Measurements from ENCODE around the gene CDK3. TPM values are rescaled to one million over a fixed set of nuclear protein-coding genes. Genes with fewer than 3 reads are reported as not detected.

The CDK3 gene
- total RNA-seq, 2 experiments from 2014 or later: 7.3 to 12.8 TPM

DNA sequence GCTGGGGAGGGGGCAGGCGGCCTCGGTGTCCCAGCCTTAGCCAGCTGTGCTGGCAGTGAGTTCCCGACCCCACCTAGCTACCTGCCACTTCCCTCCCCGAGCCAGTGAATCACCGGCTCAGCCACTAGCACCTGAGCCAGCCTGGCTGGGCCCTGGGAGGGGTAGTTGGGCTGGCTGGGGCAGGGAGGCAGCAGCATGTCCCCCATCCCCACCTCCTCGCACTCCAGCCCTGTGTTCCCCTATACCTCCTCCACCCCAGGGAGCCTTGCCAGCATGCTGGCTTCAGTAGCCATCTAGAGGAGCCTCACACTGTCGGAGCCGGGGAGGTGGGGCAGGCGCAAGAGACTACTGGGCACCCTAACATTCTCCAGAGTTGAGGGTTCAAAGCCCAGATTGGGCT lies 23.7 kb downstream of the CDK3 start:
- Histone ChIP-seq H4K20me1 (ENCODE audit: insufficient read depth, low read length) (no peaks in the 10 kb centered on the region), H3K9me2 (ENCODE audit: insufficient read depth, low read length) (no peaks in the 10 kb centered on the region), H3K4me2 (ENCODE audit: low read length) (no peak overlapping the region), H3K79me2 (ENCODE audit: insufficient read depth, low read depth, low read length) (no peaks in the 10 kb centered on the region), H3K4me1 (ENCODE audit: insufficient read depth, low read length, poor library complexity, severe bottlenecking) (peaks cover 38% of the 10 kb centered on the region), H3K9me3 (ENCODE audit: low read length) (no peaks in the 10 kb centered on the region), H3K27ac (ENCODE audit: low read depth, low read length, poor library complexity, severe bottlenecking) (no peak overlapping the region), H3K36me3 (ENCODE audit: insufficient read depth, low read length) (no peaks in the 10 kb centered on the region), H2AFZ (ENCODE audit: low read length) (no peak overlapping the region), H3K4me3 (ENCODE audit: low read depth, low read length, poor library complexity, severe bottlenecking) (no peak overlapping the region)
- ChIA-PET CTCF (ENCODE audit: unreplicated experiment) (interaction anchor here (0.7 kb wide), 1 partner anchor 360 kb away, joined by 3 read pairs; the partner anchor contains the start of gene SPHK1), POLR2A (no interaction called here)
- no peak for DNase-seq (ENCODE audit: low spot score)
- no peak for TF ChIP-seq EZH2phosphoT487 (IDR thresholded peaks at IDR 0.05; ENCODE audit: borderline replicate concordance, low read depth, low read length)
- TF ChIP-seq, protein P1, sequence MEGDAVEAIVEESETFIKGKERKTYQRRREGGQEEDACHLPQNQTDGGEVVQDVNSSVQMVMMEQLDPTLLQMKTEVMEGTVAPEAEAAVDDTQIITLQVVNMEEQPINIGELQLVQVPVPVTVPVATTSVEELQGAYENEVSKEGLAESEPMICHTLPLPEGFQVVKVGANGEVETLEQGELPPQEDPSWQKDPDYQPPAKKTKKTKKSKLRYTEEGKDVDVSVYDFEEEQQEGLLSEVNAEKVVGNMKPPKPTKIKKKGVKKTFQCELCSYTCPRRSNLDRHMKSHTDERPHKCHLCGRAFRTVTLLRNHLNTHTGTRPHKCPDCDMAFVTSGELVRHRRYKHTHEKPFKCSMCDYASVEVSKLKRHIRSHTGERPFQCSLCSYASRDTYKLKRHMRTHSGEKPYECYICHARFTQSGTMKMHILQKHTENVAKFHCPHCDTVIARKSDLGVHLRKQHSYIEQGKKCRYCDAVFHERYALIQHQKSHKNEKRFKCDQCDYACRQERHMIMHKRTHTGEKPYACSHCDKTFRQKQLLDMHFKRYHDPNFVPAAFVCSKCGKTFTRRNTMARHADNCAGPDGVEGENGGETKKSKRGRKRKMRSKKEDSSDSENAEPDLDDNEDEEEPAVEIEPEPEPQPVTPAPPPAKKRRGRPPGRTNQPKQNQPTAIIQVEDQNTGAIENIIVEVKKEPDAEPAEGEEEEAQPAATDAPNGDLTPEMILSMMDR (conservative IDR thresholded peaks at IDR 0.05; ENCODE audit: low read length): no peak
- intact Hi-C loops (cut with micrococcal nuclease; ENCODE audit: unreplicated experiment): no loop called here
- no TSS peak for BruUV-seq (replicated peaks)

GRCh38 chr17:76025294-76025693 lies 24.6 kb downstream of the CDK3 start:
- no peak overlapping the region for H2AFZ ChIP-seq (ENCODE audit: low read length)
- POLR2A ChIA-PET: no interaction called here
- no peaks in the 10 kb centered on the region for H3K36me3 ChIP-seq (ENCODE audit: insufficient read depth, low read length)
- H3K27ac ChIP-seq (ENCODE audit: low read depth, low read length, poor library complexity, severe bottlenecking): no peak overlapping the region
- TF ChIP-seq EZH2phosphoT487 (IDR thresholded peaks at IDR 0.05; ENCODE audit: borderline replicate concordance, low read depth, low read length): no peak
- TF ChIP-seq, protein P1 (conservative IDR thresholded peaks at IDR 0.05; ENCODE audit: low read length): no peak
- intact Hi-C loops (cut with micrococcal nuclease; ENCODE audit: unreplicated experiment): no loop called here
- BruUV-seq (replicated peaks): no TSS peak
- no peak overlapping the region for H3K4me3 ChIP-seq (ENCODE audit: low read depth, low read length, poor library complexity, severe bottlenecking)
- H3K4me1 ChIP-seq (ENCODE audit: insufficient read depth, low read length, poor library complexity, severe bottlenecking): peaks cover 37% of the 10 kb centered on the region
- H4K20me1 ChIP-seq (ENCODE audit: insufficient read depth, low read length): no peaks in the 10 kb centered on the region
- DNase-seq (ENCODE audit: low spot score): no peak
- no peak overlapping the region for H3K4me2 ChIP-seq (ENCODE audit: low read length)
- no peaks in the 10 kb centered on the region for H3K9me3 ChIP-seq (ENCODE audit: low read length)
- H3K79me2 ChIP-seq (ENCODE audit: insufficient read depth, low read depth, low read length): no peaks in the 10 kb centered on the region
- no peaks in the 10 kb centered on the region for H3K9me2 ChIP-seq (ENCODE audit: insufficient read depth, low read length)
- CTCF ChIA-PET (ENCODE audit: unreplicated experiment): interaction anchor here (0.6 to 1.1 kb wide), 2 partner anchors 25 to 250 kb away, joined by 3 read pairs; partner anchors contain the start of gene CDK3

GRCh38 chr17:76026714-76027158 lies 26.1 kb downstream of the CDK3 start:
- TF ChIP-seq, protein P1 (conservative IDR thresholded peaks at IDR 0.05; ENCODE audit: low read length): no peak
- Histone ChIP-seq H3K4me2 (ENCODE audit: low read length) (no peak overlapping the region), H3K36me3 (ENCODE audit: insufficient read depth, low read length) (no peaks in the 10 kb centered on the region), H3K4me3 (ENCODE audit: low read depth, low read length, poor library complexity, severe bottlenecking) (no peak overlapping the region), H3K79me2 (ENCODE audit: insufficient read depth, low read depth, low read length) (no peaks in the 10 kb centered on the region), H3K9me3 (ENCODE audit: low read length) (no peaks in the 10 kb centered on the region), H3K27ac (ENCODE audit: low read depth, low read length, poor library complexity, severe bottlenecking) (no peak overlapping the region), H2AFZ (ENCODE audit: low read length) (no peak overlapping the region), H4K20me1 (ENCODE audit: insufficient read depth, low read length) (no peaks in the 10 kb centered on the region), H3K9me2 (ENCODE audit: insufficient read depth, low read length) (no peaks in the 10 kb centered on the region), H3K4me1 (ENCODE audit: insufficient read depth, low read length, poor library complexity, severe bottlenecking) (peaks cover 22% of the 10 kb centered on the region)
- POLR2A ChIA-PET: interaction anchor here (0.6 kb wide), 1 partner anchor 283 kb away, joined by 3 read pairs; no protein-coding TSS in a partner anchor
- no TSS peak for BruUV-seq (replicated peaks)
- no peak for DNase-seq (ENCODE audit: low spot score)
- CTCF ChIA-PET (ENCODE audit: unreplicated experiment): no interaction called here
- intact Hi-C loops (cut with micrococcal nuclease; ENCODE audit: unreplicated experiment): no loop called here
